ENCODE results near the gene CEACAM6.

- TF ChIP-seq CTCF (IDR thresholded peaks at IDR 0.05; ENCODE audit: borderline replicate concordance, extremely low read depth, low read length, poor library complexity, severe bottlenecking) (no peak), EZH2 (IDR thresholded peaks at IDR 0.05; ENCODE audit: borderline replicate concordance, low read depth, low read length, severe bottlenecking) (no peak)
Observed at GRCh38 chr19:41815301-41815700, 60.0 kb downstream of the CEACAM6 start.

All from DND-41 (cell line).